HG03442 (cell line): ENCODE data around the gene SYNM.

Source experiments
- ATAC-seq: cut with Tn5 transposase; IDR thresholded peaks from one replicate; pipeline ENCODE4 v1.9.1; 2021; ENCODE audit warnings: mild to moderate bottlenecking, moderate library complexity; ENCODE audit not compliant: unreplicated experiment

Gene SYNM

GRCh38 chr15:99121691-99122410 lies 17.0 kb downstream of the SYNM start:
- ATAC-seq, result no peak

- no peak for ATAC-seq
Measured at GRCh38 chr15:99122831-99123712, 18.2 kb downstream of the SYNM start.

DNA sequence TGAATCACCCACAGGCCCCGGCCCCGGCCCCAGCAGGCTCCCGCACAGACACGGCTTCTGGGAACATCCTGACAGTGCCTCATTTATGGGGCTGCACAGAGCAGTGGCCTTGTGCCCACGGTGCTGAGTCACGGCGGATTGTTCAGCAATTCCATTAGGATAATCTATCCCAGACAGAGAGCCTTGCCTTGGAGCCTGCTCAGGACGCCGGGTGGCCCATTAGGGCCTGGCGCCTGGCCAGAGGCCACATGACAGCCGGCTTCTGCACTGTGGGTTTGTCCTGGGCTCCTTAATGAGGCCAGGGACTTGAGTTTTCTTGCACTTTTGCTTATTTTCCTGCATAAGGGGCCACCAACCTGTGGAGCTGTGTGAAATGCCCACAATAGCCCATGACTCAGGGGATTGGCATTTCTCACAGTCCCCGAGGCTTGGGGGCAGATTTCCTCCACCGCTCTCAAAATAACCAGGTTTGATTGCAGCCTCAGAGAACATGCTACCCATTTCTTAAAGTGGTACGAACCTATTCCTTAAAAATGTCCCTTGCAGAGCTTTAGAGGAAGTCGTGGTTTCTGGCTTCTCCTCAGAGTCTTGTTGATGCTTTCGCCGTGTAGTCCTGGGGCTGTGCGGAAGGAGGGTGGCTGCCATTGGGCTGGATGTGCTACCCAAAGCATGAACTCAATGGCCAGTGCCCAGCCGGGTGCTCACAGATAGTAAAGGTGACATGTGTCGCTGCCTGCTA lies 19.0 kb downstream of the SYNM start:
- ATAC-seq, result no peak

DNA sequence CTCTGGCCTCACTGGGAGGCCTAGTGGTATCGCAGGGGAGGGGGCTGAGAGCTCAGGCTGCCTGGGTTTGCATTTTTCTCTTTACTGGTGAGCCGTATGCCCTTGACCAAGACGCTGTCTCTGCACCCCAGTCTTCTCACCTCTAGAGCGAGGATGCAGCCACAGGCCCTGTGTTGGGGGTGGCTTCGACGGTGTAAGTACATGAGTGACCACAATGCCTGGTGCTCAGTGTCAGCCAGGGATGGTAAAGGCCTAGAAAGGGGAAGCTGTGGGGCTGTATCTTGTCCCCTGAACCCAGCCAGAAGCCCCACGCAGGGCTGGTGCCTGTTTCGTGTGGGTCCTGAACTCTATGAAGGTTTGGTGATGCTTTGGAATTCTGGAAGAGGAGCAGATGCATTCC lies 19.8 kb downstream of the SYNM start:
- ATAC-seq, result no peak

GRCh38 chr15:99125061-99125891 lies 20.4 kb downstream of the SYNM start:
- no peak for ATAC-seq

DNA sequence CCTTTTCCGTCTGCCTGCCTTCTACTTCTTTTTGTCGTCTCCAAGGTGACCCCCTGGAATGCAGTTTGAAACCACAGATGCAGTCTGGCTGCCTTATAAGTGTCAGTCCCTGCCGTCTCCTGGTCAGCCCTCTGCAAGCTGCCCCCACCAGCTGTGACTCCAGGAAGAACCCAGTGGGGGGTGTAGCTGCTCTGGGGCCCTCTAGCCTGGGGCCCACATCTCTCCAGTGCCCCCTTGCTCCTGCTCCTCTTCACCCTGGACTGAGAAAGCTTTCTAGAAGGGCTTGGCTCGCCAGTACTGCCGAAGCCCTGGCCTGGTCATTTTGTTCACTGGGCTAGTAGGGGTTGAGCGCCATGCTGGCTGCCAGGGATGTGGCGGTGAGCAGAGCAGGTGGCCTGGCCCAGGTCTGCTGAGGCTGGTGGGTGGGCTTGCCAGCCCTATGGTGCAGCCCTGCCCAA lies 21.3 kb downstream of the SYNM start:
- no peak for ATAC-seq

DNA sequence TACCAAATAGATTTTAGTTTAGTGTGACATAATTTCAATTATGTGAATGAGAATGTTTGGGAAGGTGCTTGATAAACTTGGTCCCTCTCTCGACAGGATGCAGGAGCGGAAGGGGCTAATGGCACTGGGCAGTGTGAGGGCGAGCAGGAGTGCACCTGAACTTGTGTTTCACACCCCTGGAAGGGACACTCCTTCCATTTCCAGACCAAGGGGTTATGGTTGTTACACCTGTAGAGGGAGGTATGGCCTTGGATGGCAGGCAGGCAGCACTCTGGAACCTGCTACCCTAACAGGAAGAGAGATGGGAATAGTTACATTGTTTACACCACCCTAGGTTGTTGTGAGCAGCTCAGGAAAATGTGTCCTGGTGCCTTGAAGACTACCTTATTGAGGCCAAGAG lies 22.1 kb downstream of the SYNM start:
- no peak for ATAC-seq

- no peak for ATAC-seq
Measured at GRCh38 chr15:99127773-99128172, 22.9 kb downstream of the SYNM start.

DNA sequence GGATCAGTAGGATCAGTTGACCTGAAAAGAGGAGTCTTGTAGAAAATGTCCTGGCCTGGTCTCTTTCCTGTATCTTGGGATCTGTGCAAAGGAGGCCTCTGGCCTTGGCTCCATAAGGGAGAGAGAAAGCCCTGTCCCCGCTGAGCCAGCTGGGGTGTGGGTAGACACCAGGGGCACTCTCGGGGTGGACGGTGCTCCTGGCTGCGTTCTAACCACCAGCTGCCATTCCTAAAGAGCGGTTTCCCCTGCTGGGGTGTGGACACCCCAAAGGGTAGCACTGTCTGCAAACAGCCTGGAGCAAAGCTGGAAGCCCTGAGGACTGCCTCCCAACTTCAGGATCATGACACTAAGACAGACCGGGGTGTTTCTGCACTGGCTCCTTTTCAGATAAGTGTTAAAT lies 23.5 kb downstream of the SYNM start:
- no peak for ATAC-seq

DNA sequence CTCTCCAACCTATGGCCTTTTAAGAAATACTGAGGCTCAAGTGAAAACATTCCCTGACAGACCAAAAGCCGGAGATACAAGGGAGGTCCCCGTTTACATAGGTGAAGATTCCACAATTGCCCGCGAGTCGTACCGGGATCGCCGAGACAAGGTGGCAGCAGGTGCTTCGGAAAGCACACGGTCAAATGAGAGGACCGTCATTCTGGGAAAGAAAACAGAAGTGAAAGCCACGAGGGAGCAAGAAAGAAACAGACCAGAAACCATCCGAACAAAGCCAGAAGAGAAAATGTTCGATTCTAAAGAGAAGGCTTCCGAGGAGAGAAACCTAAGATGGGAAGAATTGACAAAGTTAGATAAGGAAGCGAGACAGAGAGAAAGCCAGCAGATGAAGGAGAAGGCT lies 24.8 kb downstream of the SYNM start:
- ATAC-seq, result no peak

GRCh38 chr15:99130314-99130713 lies 25.4 kb downstream of the SYNM start:
- ATAC-seq, result no peak

- no peak for ATAC-seq
Measured at GRCh38 chr15:99130765-99131440, 26.0 kb downstream of the SYNM start.

DNA sequence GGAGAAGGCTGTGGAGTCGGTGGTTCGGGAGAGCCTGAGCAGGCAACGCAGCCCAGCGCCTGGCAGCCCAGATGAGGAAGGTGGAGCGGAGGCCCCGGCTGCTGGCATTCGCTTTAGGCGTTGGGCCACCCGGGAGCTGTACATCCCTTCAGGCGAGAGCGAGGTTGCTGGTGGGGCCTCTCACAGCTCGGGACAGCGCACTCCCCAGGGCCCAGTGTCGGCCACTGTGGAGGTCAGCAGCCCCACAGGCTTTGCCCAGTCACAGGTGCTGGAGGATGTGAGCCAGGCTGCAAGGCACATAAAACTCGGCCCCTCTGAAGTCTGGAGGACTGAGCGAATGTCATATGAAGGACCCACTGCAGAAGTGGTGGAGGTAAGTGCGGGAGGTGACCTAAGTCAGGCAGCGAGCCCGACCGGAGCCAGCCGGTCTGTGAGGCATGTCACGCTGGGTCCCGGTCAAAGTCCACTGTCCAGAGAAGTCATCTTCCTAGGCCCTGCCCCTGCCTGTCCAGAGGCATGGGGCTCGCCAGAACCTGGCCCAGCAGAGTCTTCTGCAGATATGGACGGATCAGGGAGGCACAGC lies 26.7 kb downstream of the SYNM start:
- no peak for ATAC-seq

- no peak for ATAC-seq
Measured at GRCh38 chr15:99132122-99132521, 27.2 kb downstream of the SYNM start.

DNA sequence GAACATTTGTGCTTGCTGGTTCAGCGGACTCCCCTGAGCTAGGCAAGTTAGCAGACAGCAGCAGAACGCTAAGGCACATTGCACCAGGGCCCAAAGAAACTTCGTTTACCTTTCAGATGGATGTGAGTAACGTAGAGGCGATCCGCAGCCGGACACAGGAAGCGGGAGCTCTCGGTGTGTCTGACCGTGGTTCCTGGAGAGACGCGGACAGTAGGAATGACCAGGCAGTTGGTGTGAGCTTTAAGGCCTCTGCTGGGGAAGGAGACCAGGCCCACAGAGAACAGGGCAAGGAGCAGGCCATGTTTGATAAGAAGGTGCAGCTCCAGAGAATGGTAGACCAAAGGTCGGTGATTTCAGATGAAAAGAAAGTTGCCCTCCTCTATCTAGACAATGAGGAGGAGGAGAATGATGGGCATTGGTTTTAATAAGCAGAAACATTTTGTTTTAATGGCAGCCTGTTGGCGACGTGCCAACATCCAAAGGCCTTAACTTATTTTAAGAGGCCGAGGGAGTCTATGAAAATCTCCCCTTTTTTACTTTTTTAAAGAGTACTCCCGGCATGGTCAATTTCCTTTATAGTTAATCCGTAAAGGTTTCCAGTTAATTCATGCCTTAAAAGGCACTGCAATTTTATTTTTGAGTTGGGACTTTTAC lies 27.9 kb downstream of the SYNM start:
- no peak for ATAC-seq

DNA sequence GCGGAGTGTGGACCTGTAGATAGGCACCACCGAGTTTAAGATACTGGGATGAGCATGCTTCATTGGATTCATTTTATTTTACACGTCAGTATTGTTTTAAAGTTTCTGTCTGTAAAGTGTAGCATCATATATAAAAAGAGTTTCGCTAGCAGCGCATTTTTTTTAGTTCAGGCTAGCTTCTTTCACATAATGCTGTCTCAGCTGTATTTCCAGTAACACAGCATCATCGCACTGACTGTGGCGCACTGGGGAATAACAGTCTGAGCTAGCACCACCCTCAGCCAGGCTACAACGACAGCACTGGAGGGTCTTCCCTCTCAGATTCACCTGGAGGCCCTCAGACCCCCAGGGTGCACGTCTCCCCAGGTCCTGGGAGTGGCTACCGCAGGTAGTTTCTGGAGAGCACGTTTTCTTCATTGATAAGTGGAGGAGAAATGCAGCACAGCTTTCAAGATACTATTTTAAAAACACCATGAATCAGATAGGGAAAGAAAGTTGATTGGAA lies 29.5 kb downstream of the SYNM start:
- ATAC-seq, result no peak

DNA sequence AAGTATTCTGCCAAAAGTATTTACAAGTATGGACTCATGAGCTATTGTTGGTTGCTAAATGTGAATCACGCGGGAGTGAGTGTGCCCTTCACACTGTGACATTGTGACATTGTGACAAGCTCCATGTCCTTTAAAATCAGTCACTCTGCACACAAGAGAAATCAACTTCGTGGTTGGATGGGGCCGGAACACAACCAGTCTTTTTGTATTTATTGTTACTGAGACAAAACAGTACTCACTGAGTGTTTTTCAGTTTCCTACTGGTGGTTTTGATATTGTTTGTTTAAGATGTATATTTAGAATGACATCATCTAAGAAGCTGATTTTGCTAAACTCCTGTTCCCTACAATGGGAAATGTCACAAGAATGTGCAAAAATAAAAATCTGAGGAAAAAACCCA lies 30.3 kb downstream of the SYNM start:
- peak; percentile 86 for ATAC-seq

GRCh38 chr15:99137111-99137546 lies 32.2 kb downstream of the SYNM start:
- ATAC-seq, result no peak

DNA sequence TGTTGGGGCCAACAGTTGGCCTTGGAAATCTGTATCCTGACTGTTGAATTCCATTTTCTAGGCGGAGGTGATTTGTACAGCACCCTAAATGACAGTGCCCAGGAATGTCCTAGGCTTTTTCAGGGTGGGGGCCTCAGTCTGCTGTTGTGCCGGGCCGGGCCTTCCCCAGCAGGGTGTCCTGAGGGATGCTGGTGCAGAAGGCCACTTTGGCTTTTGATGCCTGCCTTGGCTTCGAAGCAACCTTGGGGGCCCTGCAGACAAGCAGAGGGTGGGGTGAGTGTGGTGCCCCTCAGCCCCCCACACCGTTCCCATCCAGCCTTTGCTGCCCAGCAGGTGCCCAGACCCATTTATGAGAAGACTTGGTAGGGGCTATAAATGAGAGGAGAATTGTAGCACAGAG lies 33.0 kb downstream of the SYNM start:
- ATAC-seq, result no peak
